Keratinocyte (primary cell): ENCODE data around the gene HELZ. TPM values are rescaled to one million over a fixed set of nuclear protein-coding genes. Genes with fewer than 3 reads are reported as not detected.

Experiments used
- DNase-seq: peaks from one replicate; pipeline ENCODE4 v3.0.0-alpha.2; 2011; ENCODE audit warnings: low read depth, missing footprints, low spot score
- FAIRE-seq: peaks from 2 replicates; lab custom pipeline; 2011; peaks lifted over from hg19 to GRCh38; lab: Jason Lieb, UNC
- H2AFZ ChIP-seq: 2 replicates; pipeline ENCODE4 v1.6.0; 2012; ENCODE audit warnings: low read length, control low read depth, inconsistent platforms; ENCODE audit not compliant: control insufficient read depth
- H3K27ac ChIP-seq: 2 replicates; pipeline ENCODE4 v1.5.1; 2011; ENCODE audit warnings: low read length; ENCODE audit not compliant: control insufficient read depth, insufficient read depth
- H3K27me3 ChIP-seq: 3 replicates; pipeline ENCODE4 v1.6.0; 2011; ENCODE audit warnings: low read length; ENCODE audit not compliant: control insufficient read depth, insufficient read depth; ENCODE audit errors: extremely low read depth
- H3K36me3 ChIP-seq, 2 experiments: 2 replicates in 1 of 2; 3 replicates in 1 of 2; pipeline ENCODE4 v1.5.1; 2011; ENCODE audit warnings: low read length in 2 of 2, mild to moderate bottlenecking in 1 of 2; ENCODE audit not compliant: control insufficient read depth in 2 of 2, insufficient read depth in 2 of 2; ENCODE audit errors: extremely low read depth in 1 of 2
- H3K4me1 ChIP-seq: 3 replicates; pipeline ENCODE4 v1.5.1; 2011; ENCODE audit warnings: low read length; ENCODE audit not compliant: control insufficient read depth, insufficient read depth; ENCODE audit errors: extremely low read depth
- H3K4me2 ChIP-seq: 3 replicates; pipeline ENCODE4 v1.6.0; 2011; ENCODE audit warnings: low read depth, low read length; ENCODE audit not compliant: control insufficient read depth, insufficient read depth; ENCODE audit errors: extremely low read depth
- H3K4me3 ChIP-seq, 3 experiments: fragments of 200-600 bp in 1 of 3; sonication (generic) in 1 of 3; 2 replicates in 2 of 3; 3 replicates in 1 of 3; pipeline ENCODE4 v1.5.1; 2011 to 2016; ENCODE audit warnings: low read length in 3 of 3, mild to moderate bottlenecking in 3 of 3, control low read depth in 2 of 3, inconsistent platforms in 1 of 3, low read depth in 1 of 3, mixed read lengths in 1 of 3, mixed run types in 1 of 3, moderate library complexity in 1 of 3; ENCODE audit not compliant: control insufficient read depth in 2 of 3, insufficient read depth in 2 of 3; ENCODE audit errors: extremely low read depth in 1 of 3
- H3K79me2 ChIP-seq: 2 replicates; pipeline ENCODE4 v1.6.0; 2012; ENCODE audit warnings: low read length; ENCODE audit not compliant: control insufficient read depth, insufficient read depth
- H3K9ac ChIP-seq: 3 replicates; pipeline ENCODE4 v1.6.0; 2011; ENCODE audit warnings: low read length; ENCODE audit not compliant: control insufficient read depth, insufficient read depth; ENCODE audit errors: extremely low read depth
- H3K9me1 ChIP-seq: 3 replicates; pipeline ENCODE4 v1.6.0; 2011; ENCODE audit warnings: low read length; ENCODE audit not compliant: control insufficient read depth, insufficient read depth; ENCODE audit errors: extremely low read depth
- H3K9me3 ChIP-seq: 2 replicates; pipeline ENCODE4 v1.5.1; 2012; ENCODE audit warnings: low read depth, low read length; ENCODE audit not compliant: control insufficient read depth
- H4K20me1 ChIP-seq: 3 replicates; pipeline ENCODE4 v1.6.0; 2011; ENCODE audit warnings: low read length; ENCODE audit not compliant: control insufficient read depth, insufficient read depth; ENCODE audit errors: extremely low read depth
- CTCF ChIP-seq, 3 experiments: IDR thresholded peaks in 1 of 3; conservative IDR thresholded peaks in 1 of 3; optimal IDR thresholded peaks in 1 of 3; 2 replicates in 2 of 3; 3 replicates in 1 of 3; pipeline versions ENCODE3 to v1.5.1; 2011; ENCODE audit warnings: low read length in 3 of 3, mild to moderate bottlenecking in 3 of 3, moderate library complexity in 2 of 3, control low read depth in 1 of 3, inconsistent platforms in 1 of 3; ENCODE audit not compliant: insufficient read depth in 2 of 3; ENCODE audit errors: extremely low read depth in 1 of 3
- EZH2 ChIP-seq: IDR thresholded peaks from one replicate; pipeline ENCODE4 v1.6.1; 2012; ENCODE audit warnings: inconsistent platforms, mild to moderate bottlenecking, low read length, moderate library complexity
- dilution Hi-C: fragments of 300-500 bp; cut with MboI; formaldehyde crosslinking; loops from one replicate; pipeline ENCODE4 v1.7.0; 2020; ENCODE audit warnings: low sequenced_read_pairs; ENCODE audit not compliant: extremely low pct_ligation_motif_present
- polyA plus RNA-seq, 5 experiments: library from polyadenylated mRNA; depleted of rRNA in 3 of 5; stranded (reverse) in 3 of 5; stranded (forward) in 1 of 5; unstranded in 1 of 5; fragments of >200 nt; gene quantifications; 1 replicate in 1 of 5; 2 replicates in 3 of 5; 3 replicates in 1 of 5; pipeline versions ENCODE4 v1.2.1 to v1.2.3, GENCODE V29; 2011 to 2012; ENCODE audit warnings: missing spikeins in 2 of 5, low read depth in 1 of 5, low replicate concordance in 1 of 5

HELZ gene
- polyA plus RNA-seq, 1 donor (not counting 4 experiments of a cell fraction or from before 2014, with no cell fraction given) = 18.2 TPM

- H3K4me3 ChIP-seq = no peak overlapping the region
- no peak overlapping the region for H3K4me2 ChIP-seq
- H3K79me2 ChIP-seq = peaks cover 13% of the 10 kb centered on the region
- no peak for FAIRE-seq
- H4K20me1 ChIP-seq = no peaks in the 10 kb centered on the region
- no peaks in the 10 kb centered on the region for H3K9me1 ChIP-seq
- DNase-seq = no peak
- no peaks in the 10 kb centered on the region for H3K27me3 ChIP-seq
- dilution Hi-C loops = no loop called here
- no peak overlapping the region for H3K27ac ChIP-seq
- peaks cover 6 to 24% of the 10 kb centered on the region in 2 experiments for H3K36me3 ChIP-seq
- H2AFZ ChIP-seq = no peak overlapping the region
- TF ChIP-seq EZH2 (no peak), CTCF (optimal IDR thresholded peaks at IDR 0.05 in 1 of 3, IDR thresholded peaks at IDR 0.05 in 1 of 3, conservative IDR thresholded peaks at IDR 0.05 in 1 of 3; ENCODE audit: extremely low read depth in 1 of 3, insufficient read depth in 2 of 3, low read length in 3 of 3) (no peak)
- no peak overlapping the region for H3K9ac ChIP-seq
- peaks cover 13% of the 10 kb centered on the region for H3K4me1 ChIP-seq
- H3K9me3 ChIP-seq = no peaks in the 10 kb centered on the region
Measured at GRCh38 chr17:67212231-67212630, 32.8 kb downstream of the HELZ start.

- Histone ChIP-seq H3K9ac (no peak overlapping the region), H3K27me3 (no peaks in the 10 kb centered on the region), H4K20me1 (no peaks in the 10 kb centered on the region), H3K4me2 (no peak overlapping the region), H3K4me1 (peaks cover 13% of the 10 kb centered on the region), H3K9me1 (no peaks in the 10 kb centered on the region), H3K79me2 (peaks cover 8% of the 10 kb centered on the region), H2AFZ (no peak overlapping the region), H3K27ac (no peak overlapping the region), H3K4me3 (no peak overlapping the region), H3K36me3 (peaks cover 5 to 21% of the 10 kb centered on the region in 2 experiments), H3K9me3 (no peaks in the 10 kb centered on the region)
- no peak for DNase-seq
- FAIRE-seq = no peak
- dilution Hi-C loops = no loop called here
- no peak for TF ChIP-seq EZH2
- TF ChIP-seq CTCF (optimal IDR thresholded peaks at IDR 0.05 in 1 of 3, IDR thresholded peaks at IDR 0.05 in 1 of 3, conservative IDR thresholded peaks at IDR 0.05 in 1 of 3; ENCODE audit: extremely low read depth in 1 of 3, insufficient read depth in 2 of 3, low read length in 3 of 3) = no peak
Measured at GRCh38 chr17:67211742-67212141, 33.3 kb downstream of the HELZ start.
